Occipital lobe (tissue), 2 donors: ENCODE measurements around the gene ARHGEF10L. TPM values are rescaled to one million over a fixed set of nuclear protein-coding genes. Genes with fewer than 3 reads are reported as not detected.

Experiments used
- DNase-seq: peaks from one replicate; lab custom pipeline; 2025; lab: John Stamatoyannopoulos, UW
- total RNA-seq: library from RNA; depleted of rRNA; stranded (reverse); fragments of >200 nt; gene quantifications from one replicate; pipeline ENCODE4 v1.2.3, GENCODE V29; 2014

ARHGEF10L gene
- total RNA-seq, 1 donor from 2014 or later: 22.3 TPM

DNA sequence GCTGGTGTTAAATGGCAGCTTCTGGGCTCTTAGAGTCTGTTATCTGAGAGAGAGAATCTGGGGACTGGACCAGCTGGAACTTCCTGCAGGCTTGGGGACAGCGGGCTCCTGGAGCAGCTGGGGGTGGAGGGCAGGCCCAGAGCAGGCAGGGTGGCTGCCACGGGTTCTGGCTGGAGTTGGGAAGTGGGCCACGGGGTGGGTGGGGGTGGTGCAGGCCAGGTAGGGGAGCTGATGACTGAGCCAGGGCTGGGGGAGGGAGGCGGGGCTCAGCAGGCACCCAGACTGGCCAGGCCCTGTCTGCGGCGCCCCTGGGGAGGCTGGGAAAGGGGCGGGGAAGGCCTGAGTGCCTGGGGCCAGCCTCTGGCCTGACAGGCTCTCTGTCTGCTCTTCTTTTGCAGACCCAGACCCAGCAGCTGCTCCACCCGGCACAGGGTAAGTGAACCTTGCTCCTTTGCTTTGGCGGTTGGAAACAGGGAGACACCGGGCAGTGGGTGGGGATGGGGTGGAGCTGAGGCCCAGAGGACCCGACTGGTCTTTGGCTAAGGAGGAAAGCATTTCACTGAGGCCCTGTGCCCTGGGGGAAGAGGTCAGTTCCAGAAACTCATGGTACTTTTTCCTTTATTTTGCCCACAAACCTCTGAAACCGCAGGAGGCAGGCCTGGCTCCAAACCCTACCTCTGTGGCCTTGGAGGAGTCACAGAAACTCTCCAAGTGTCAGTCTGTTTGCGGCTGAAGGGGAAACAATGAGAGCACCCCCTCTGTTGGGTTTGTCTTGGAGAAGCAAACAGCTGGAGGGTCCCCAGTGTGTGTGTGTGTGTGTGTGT is 48.8 kb downstream of the ARHGEF10L start:
- no peak for DNase-seq

DNA sequence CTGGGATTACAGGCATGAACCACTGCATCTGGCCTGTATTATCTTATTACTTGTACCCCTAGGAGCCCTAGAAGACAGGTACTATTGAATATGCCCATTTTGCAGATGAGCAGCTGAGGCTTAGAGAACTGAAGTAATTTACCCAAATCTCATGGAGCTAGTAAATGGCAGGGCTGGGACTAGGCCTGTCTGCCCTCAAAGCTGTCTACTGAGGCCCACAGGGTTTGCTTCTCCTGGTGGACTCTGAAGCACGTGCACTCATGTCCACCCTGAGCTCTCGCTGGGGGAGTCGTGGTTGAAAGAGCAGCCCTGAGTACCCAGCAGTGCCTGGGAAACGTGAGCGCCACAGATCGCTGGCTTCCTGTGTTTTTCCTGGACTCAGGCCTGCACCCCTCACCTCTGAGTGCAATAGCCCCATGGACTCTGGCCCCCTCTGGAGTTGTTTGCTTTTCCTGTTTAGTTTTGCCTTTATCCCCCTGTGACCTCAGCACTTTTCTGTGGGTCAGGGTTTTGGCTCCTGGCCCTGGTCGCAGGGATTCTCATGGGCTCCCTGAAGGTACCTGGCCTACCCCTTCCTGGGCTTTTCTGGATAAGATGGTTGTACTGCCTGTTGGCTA is 52.4 kb downstream of the ARHGEF10L start:
- DNase-seq: no peak

DNA sequence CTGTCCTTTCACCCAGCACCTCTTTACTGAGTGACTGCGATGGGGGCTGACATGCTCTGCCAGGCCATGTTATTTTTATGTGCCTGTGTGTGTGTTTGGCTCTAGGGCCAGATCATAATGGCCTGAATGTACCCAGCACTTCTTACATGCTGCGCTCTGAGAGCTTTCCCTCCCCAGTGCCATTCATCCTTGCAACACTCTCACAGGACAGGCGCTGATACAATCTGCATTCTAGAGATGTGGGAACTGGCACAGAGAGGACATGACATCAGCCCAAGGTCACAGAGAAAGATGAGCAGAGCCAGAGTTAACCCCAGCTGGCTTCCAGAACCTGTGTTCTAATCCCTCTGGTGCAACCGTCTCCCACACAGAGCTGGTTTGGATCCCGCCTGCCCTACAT is 54.5 kb downstream of the ARHGEF10L start:
- DNase-seq: no peak

DNA sequence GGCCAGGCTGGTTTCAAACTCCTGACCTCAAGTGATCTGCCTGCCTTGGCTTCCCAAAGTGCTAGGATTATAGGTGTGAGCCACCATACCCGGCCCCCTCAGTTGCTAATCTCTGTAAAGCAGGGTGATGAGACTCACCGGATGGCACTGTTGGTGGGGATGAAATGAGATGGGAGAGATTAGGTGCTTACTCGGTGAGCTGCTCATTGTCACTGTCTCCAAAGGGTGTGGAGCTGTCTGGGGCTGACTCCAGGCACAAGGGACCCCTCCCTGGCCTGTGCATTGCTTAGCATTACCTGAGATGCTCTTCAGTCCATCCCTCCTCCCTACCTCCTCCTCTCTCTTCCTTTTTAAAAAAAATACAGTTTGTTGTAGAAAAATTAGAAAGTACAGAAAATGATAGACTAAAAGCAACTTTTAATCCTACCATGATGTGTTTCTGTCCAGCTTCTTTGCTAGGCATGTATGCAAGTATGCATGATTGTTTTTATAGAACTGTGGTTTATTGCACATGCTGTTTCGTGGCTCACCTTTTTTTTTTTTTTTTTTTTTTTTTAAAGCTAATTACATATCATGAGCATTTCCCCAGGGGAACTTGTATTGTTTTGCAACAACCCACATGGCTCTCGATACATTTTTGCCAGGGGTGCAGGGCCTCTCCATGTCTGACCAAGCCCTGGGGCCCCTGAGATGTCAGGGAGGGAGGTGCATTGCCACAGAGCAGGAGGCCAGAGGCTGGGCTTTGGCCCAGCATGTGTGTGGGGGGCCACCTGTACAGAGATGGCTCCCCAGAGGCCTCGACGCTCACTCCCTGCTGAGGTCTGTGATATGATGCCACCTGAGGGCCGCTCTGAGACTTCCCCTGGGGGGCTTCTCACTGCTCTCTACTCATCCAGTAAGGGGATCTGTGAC is 55.4 kb downstream of the ARHGEF10L start:
- DNase-seq: no peak

DNA sequence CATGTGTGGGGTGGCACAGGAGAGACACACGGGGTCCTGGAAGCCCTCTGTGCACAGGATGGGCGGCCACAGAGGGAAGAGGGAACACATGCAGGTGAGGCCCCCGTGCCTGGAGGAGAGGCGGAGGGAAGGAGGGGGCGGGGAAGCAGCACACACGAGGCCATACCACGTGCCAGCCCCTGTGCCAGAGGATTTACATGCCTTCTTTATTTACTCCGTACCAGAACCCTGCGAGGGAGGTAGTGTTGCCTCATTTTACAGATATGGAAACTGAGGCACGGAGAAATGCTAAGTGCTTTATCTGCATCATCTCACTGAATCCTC is 56.1 kb downstream of the ARHGEF10L start:
- no peak for DNase-seq

DNA sequence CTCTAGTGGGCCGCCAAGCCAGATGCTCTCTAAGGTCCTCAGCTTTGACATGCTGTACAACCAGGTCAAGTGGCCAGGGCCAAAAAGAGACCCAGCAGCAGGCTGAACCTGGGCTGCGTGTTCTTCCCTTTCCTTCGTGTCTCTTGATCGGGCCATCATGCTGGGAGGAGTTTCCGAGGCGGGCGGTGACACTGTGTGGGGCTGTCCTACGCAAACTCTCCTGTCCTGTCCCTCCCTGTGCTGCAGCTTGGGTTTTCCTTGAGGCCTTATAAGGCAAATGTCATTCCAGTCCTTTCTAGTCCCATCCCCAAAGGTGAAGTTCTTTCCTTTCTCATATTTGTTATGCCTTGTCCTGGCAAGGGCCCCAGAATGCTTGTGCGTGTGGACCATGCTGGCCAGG is 56.7 kb downstream of the ARHGEF10L start:
- DNase-seq: no peak

DNA sequence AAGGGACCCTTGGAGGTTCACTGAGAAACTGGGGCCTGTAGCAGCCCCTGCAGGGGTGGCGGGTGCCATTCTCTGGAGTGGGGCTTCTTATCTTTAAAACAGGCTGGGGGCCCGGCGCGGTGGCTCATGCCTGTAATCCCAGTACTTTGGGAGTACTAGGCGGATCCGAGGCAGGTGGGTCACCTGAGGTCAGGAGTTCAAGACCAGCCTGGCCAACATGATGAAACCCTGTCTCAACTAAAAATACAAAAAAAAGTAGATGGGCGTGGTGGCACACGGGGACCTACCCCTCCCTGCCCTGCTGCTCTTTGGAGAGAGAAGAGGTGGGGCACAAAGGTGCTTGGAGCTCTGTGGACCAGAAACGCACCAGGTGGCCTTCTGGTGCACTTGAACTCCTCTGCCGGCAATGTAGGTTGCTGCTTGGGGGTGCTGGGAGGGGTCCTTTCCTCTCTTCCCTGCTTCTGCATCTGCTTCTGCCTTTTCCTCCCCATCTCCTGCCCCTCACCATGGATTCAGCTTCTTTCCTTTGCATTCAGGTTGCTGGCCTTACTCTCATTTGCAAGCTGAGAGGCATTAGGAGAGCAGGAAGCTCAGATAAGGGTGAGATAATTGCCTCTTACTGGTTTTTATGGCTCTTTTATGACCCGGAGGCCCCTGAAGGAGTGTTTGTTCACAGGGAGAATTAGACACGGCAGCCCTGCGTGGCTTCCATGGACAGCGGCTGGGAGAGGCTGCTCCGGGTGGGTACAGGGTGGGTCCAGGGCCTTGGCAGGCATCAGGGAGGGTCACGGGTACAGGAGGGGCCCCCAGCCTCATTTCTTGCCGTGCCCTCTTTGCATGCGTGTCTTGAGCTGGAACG is 57.4 kb downstream of the ARHGEF10L start:
- DNase-seq: no peak

DNA sequence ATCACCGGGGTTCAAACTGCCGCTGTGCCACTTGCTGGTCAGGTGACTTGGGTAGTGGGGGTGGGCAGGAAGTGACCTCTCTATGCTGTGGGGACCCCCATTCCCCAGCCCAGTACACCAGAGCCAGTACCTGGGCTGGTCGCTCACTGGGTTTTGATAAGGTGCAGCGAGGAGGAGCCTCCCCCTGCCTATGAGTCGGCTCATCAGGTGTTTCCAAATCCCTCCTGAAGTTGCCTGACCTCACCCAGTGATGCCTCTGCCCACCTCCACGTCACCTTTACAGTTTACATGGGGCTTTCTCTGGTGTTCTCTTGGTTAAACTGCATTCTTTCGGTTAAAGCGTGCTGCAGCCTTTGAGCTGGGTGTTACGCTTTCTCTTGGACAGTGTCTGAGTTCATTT is 58.2 kb downstream of the ARHGEF10L start:
- DNase-seq: no peak

DNA sequence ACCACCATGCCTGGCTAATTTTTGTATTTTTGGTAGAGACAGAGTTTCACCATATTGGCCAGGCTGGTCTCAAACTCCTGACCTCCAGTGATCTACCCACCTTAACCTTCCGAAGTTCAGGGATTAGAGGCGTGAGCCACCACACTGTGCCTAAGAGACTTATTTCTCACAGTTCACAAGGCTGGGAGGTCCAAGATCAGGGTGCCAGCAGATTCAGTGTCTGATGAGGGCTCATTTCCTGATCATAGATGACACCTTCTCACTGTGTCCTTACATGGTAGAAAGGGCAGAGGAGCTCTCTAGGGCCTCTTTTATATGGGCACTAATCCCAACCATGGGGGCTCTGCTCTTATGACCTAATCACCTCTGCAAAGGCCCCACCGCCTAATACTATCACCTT is 58.8 kb downstream of the ARHGEF10L start:
- DNase-seq: no peak

DNA sequence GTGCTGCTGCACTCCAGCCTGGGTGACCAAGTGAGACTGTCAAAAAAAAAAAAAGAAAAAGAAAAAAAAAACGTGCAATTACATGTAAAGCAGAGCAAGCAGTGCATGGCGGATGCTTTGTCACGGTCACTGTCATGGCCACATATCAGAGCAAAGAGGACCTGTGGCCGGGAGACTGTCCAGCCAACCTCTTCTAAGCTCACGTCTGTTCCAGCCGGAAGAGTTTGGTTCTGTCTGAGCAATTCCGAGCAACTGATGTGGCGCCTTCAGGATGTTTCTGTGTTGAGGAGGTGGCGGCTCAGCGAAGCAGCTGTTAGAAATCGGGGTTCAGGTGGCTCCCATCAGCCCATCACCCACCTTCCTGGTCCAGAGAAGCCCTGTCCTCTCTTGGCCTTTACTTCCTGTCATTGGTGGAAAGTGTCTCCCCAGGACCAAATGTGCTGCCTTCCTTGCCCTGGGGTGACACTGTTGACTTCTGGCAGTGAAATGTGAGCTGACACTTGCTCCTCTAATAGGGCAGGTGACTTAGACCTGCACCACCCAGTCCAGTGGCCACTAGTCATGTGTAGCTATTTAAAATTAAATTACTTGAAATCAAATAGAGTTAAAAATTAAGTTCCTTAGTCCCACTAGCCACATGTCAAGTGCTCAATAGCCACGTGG is 59.9 kb downstream of the ARHGEF10L start:
- DNase-seq: no peak

DNA sequence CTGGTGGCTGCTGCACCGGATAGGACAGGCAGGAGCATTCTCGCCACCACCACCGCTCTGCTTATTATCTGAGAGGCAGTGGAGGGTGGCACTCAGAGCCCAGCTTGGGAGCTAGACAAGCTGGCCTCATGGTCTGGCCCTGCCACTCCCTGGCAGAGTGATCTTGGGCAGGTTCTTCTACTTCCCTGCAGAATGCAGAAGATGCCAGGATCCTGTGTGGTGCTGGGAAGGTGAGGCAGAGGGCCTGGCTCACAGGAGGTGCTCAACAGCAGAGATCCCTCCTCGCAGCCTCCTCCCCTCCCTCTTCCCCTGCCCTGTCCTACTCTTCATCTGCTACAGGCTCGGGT is 60.4 kb downstream of the ARHGEF10L start:
- no peak for DNase-seq

DNA sequence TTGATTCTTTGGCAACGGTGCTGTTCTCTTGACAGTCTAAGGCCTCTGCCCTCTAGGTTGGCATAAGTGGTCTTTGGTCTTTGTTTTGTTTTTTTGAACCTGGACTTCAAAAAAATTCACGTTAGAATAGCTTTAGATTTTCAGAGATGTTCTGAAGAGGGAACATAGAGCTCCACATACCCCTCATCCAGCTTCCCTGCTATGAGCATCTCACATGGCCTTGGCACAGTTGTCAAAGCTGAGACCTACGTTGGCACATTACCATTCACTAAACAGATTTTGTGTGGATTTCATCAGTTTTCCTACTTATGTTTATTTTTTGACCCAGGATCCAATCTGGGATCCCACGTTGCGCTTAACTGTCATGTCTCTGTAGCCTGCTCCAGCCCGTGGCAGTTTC is 60.8 kb downstream of the ARHGEF10L start:
- DNase-seq: no peak

DNA sequence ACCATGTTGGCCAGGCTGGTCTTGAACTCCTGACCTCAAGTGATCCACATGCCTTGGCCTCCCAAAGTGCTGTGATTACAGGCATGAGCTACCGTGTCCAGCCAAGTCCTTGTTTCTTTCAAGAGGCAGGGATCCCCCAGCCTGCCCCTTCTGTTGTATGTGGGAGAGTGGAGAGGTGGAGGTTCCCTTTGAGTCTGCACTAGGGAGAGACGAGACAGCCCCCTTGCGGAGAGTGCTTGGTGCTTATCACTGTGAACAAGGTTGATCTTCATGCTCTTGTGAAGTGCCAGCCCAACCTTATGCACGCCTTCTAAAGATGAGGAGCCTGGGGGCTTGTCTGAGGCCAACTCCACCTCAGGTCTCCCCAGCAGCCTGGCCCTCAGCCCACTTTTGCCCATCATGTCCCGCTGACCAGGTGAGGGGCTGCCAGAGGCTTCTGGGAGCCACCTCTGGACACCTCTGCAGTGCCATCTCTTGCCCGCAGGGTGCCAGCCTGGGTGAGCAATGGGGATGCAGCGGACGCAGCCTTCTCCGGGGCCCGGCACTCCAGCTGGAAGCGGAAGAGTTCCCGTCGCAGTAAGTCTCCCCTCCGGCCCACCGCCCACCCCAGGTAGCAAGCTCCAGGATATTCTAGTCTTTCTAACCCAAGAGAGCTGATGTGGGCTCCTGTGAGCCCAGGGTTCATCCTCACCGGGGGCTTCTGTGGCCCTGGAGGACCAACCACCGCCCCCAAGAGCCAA is 62.3 kb downstream of the ARHGEF10L start:
- DNase-seq: no peak

DNA sequence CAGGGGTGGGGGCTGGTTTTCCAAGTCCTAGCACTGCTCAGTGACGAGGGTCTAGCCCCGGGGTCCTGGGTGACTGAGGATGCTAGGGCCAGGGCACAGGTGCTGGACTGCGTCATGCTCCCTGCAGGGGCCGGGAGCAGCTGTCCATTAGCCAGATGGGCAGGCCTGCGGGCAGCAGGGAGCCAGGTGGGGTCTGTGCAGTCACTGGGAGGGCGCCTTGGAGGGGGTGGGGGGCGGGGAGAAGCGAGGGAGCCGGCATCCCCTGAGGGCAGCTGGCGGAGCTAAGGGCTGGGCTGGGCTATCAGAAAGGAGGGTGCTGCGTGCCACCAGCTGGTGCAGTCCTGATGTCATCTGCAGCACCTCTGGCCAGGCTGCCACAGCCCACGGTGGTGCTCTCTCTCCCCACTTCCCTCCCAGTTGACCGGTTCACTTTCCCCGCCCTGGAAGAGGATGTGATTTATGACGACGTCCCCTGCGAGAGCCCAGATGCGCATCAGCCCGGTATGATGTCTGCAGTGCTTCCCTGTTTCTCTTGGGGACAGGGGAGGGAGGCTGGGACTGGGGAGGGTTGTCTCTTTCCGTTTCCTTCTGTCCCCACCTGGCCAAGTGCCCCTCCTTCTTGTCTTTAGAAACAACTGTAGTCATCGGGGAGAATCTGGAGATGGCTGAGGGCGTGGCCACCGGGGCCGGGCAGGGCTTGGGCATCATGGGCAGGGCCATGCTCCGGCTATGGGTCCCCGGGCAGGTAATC is 63.8 kb downstream of the ARHGEF10L start:
- DNase-seq: no peak

DNA sequence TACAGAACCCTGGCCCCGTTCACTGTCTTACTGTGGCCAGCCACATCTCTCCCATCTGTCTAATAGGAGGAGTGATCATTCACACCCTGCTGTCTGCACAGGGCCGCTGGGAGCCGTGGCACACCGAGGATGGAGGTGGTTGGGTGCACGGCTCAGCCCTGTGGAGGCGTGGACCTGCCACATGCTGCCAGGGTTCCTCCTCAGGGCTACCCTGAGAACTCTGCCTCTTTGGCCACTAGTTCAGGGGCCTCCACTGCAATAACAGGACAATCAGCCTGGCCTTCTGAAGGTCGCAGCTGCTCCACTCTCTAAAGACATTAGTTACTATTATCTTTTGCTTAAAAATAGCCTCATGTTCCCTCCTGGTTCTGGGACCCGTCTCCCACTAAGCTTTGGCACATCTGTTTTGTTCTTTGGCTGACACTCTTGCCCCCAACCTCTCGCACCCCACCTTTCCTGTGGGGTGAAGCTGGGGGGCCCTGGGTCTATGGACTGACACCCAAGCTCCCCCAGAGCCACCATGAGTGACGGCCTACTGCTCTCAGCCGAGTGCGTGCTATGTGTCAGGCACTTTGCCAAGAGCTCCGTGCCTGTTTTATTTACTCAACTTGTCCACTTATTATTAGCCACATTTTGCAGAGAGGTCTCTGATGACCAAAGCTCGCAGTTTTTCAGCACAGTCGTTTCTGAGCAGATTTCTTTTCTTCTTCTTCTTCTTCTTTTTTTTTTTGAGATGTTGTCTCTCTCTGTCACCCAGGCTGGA is 66.3 kb downstream of the ARHGEF10L start:
- no peak for DNase-seq

DNA sequence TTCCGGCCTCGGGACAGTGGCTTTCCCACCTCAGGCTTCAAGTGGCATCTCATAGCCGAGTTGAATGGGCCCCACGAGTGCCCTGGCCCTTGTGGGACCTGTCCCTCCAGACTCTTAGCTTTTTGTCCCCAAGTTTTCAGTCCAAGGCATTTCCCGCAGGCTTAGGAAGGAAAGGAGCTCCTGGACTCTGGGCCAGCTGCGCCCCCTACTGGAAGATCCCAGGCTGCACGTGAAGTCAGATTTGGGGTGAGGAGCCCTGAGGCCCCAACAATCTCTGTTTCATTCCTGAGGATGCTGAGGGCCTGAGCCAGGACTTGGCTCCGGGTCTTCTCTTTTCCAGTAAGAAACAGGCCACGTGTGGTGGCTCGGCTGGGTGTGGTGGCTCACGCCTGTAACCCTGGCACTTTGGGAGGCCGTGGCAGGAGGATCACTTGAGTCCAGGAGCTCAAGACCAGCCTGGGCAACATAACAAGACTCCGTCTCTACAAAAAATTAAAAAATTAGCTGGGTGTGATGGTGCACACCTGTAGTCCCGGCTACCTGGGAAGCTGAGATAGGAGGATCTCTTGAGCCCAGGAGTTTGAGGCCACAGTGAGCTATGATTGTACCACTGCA is 67.4 kb downstream of the ARHGEF10L start:
- DNase-seq: peak; percentile 20

DNA sequence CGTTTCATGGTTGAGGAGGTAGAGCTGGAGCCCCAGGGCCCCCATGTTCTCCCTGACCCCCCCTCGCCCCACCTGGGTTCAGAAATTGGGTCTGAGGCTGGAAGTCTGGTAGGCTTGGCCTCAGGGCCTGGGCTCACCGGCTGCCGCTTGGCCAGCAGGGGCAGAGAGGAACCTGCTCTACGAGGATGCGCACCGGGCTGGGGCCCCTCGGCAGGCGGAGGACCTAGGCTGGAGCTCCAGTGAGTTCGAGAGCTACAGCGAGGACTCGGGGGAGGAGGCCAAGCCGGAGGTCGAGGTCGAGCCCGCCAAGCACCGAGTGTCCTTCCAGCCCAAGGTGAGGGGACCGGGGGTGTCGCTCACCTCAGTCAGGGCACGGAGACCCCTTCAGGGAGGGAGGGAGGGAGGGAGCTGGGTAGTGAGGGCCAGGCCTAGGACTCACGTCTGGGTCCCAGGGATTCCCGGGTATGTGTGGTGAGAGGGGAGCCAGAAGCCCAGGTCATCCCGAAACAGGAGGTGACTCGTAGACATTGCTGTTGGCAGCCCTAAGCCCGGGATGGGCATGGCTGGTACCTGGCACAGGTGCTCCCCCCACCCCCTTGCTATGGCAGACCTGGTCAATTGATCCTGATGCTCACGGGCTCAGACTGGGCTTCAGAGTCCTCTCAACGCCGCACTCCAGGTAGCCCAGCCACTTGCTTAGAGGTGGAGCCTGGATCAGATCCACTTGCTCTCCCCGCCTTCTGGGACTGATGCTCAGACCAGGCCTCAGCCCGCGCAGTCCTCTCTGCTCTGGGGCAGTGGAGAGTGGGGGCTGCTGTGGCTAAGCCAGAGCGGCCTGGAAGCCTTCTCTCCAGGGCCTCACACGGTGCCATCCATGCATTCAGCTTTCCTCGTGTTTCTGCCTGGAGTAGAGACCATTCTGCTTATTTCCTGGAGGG is 68.4 kb downstream of the ARHGEF10L start:
- no peak for DNase-seq
